CD4-positive, alpha-beta T cell treated with Interleukin-6 for 4 hours (primary cell): ENCODE measurements around the gene TCF7L1.
"Not testable (repeated sequence)": the region's sequence is repeated elsewhere in the genome, so short reads cannot be mapped to it uniquely, and the experiment has no call there.

Source experiments
- DNase-seq: peaks from one replicate; pipeline ENCODE4 v3.0.0-alpha.2; 2020; ENCODE audit warnings: mixed read lengths

The TCF7L1 gene

GRCh38 chr2:85327822-85328617 lies 194.8 kb downstream of the TCF7L1 start, which contains the start of gene TGOLN2:
TGOLN2 (minus strand) TSS chr2:85327989; CDS start chr2:85327962, 27 bp downstream.
- DNase-seq = peak; percentile 96

- DNase-seq = no peak
Measured at GRCh38 chr2:85329181-85329651, 196.0 kb downstream of the TCF7L1 start.

- DNase-seq = not testable (repeated sequence)
Measured at GRCh38 chr2:85329701-85330100, 196.5 kb downstream of the TCF7L1 start.

GRCh38 chr2:85330839-85331636 lies 197.8 kb downstream of the TCF7L1 start:
- no peak for DNase-seq

GRCh38 chr2:85333877-85334276 lies 200.7 kb downstream of the TCF7L1 start:
- not testable (repeated sequence) for DNase-seq

GRCh38 chr2:85334928-85335327 lies 201.7 kb downstream of the TCF7L1 start:
- no peak for DNase-seq

- no peak for DNase-seq
Measured at GRCh38 chr2:85340034-85340892, 207.1 kb downstream of the TCF7L1 start.

- no peak for DNase-seq
Measured at GRCh38 chr2:85341269-85342029, 208.3 kb downstream of the TCF7L1 start.

GRCh38 chr2:85342156-85342555 lies 209.0 kb downstream of the TCF7L1 start:
- no peak for DNase-seq

- not testable (repeated sequence) for DNase-seq
Measured at GRCh38 chr2:85343207-85343895, 210.2 kb downstream of the TCF7L1 start.

GRCh38 chr2:85344356-85344954 lies 211.3 kb downstream of the TCF7L1 start:
- DNase-seq = no peak

GRCh38 chr2:85347599-85347998 lies 214.4 kb downstream of the TCF7L1 start:
- no peak for DNase-seq

- no peak for DNase-seq
Measured at GRCh38 chr2:85353876-85354285, 220.7 kb downstream of the TCF7L1 start.

GRCh38 chr2:85354286-85355072 lies 221.3 kb downstream of the TCF7L1 start, which contains the start of the genes ELMOD3 and RETSAT:
ELMOD3 (plus strand) TSS chr2:85354769; CDS start chr2:85357199, 2,430 bp downstream.
RETSAT (minus strand) TSS chr2:85354528; CDS start chr2:85354507, 21 bp downstream.
- DNase-seq = peak; percentile 96

- DNase-seq = no peak
Measured at GRCh38 chr2:85355073-85355410, 221.8 kb downstream of the TCF7L1 start.

- DNase-seq = no peak
Measured at GRCh38 chr2:85355521-85355920, 222.3 kb downstream of the TCF7L1 start.

- DNase-seq = no peak
Measured at GRCh38 chr2:85356186-85356585, 223.0 kb downstream of the TCF7L1 start.

GRCh38 chr2:85357736-85358135 lies 224.5 kb downstream of the TCF7L1 start:
- no peak for DNase-seq
